ENCODE data around the gene ZNF385B. TPM values are rescaled to one million over a fixed set of nuclear protein-coding genes. Genes with fewer than 3 reads are reported as not detected.
A peak's percentile ranks its signal among the peaks of the same experiment; 100 is the strongest.

The ZNF385B gene
- total and polyA plus RNA-seq, 9 of the 15 experiments (the other 6 are each of a cell fraction or from before 2014, with no cell fraction given): 0.50 TPM; not detected in 8

DNA sequence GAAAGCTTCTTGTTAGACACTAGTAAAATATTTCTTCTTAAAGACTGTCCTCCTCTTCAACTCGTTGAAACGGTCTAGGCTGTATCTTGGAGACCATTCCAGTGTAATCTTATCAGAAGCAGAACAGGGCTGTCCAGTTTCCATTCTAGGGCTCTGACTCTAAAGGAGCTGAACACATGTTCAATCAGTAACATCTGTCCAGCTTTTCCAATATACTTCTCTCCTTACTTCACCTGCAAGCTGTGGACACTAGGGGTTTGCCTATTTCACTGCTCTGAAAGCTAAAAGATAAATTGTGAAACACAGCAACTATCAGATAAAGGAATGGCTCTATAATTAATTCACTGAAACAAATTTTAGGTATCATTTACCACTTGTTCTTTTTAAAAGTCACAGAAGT, 73.8 kb downstream of the ZNF385B start (continued):
- TF ChIP-seq, protein P1, sequence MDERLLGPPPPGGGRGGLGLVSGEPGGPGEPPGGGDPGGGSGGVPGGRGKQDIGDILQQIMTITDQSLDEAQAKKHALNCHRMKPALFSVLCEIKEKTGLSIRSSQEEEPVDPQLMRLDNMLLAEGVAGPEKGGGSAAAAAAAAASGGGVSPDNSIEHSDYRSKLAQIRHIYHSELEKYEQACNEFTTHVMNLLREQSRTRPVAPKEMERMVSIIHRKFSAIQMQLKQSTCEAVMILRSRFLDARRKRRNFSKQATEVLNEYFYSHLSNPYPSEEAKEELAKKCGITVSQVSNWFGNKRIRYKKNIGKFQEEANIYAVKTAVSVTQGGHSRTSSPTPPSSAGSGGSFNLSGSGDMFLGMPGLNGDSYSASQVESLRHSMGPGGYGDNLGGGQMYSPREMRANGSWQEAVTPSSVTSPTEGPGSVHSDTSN (CRISPR knock-in tag; IDR thresholded peaks at IDR 0.05; ENCODE audit: low read depth): no peak
- TF ChIP-seq, protein P1 (tag; conservative IDR thresholded peaks at IDR 0.05; ENCODE audit: low read depth): no peak
- TF ChIP-seq, protein P2, sequence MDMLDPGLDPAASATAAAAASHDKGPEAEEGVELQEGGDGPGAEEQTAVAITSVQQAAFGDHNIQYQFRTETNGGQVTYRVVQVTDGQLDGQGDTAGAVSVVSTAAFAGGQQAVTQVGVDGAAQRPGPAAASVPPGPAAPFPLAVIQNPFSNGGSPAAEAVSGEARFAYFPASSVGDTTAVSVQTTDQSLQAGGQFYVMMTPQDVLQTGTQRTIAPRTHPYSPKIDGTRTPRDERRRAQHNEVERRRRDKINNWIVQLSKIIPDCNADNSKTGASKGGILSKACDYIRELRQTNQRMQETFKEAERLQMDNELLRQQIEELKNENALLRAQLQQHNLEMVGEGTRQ (CRISPR knock-in tag; IDR thresholded peaks at IDR 0.05): no peak
- no peak for TF ChIP-seq YY1 (IDR thresholded peaks at IDR 0.05; ENCODE audit: borderline replicate concordance in 1 of 3, control insufficient read depth in 1 of 3, extremely low read depth in 1 of 3, insufficient read depth in 3 of 3, insufficient read length in 1 of 3, insufficient replicate concordance in 2 of 3, low read depth in 1 of 3, low read length in 2 of 3)
- no peak for TF ChIP-seq ZNF586 (CRISPR knock-in tag; conservative IDR thresholded peaks at IDR 0.05)
- TF ChIP-seq ZBTB1 (CRISPR knock-in tag; IDR thresholded peaks at IDR 0.05; ENCODE audit: borderline replicate concordance, low read depth): no peak
- no peak for TF ChIP-seq ZNF24 (IDR thresholded peaks at IDR 0.05)
- no peak for TF ChIP-seq ZNF57 (CRISPR knock-in tag; IDR thresholded peaks at IDR 0.05)
- no peak for TF ChIP-seq KAT7 (CRISPR knock-in tag; IDR thresholded peaks at IDR 0.05; ENCODE audit: borderline replicate concordance)
- no peak for TF ChIP-seq ZKSCAN3 (CRISPR knock-in tag; IDR thresholded peaks at IDR 0.05)
- peak; percentile 91 for TF ChIP-seq EP300 (IDR thresholded peaks at IDR 0.05; ENCODE audit: low read length)
- TF ChIP-seq, protein P3, sequence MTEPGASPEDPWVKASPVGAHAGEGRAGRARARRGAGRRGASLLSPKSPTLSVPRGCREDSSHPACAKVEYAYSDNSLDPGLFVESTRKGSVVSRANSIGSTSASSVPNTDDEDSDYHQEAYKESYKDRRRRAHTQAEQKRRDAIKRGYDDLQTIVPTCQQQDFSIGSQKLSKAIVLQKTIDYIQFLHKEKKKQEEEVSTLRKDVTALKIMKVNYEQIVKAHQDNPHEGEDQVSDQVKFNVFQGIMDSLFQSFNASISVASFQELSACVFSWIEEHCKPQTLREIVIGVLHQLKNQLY (CRISPR knock-in tag; conservative IDR thresholded peaks at IDR 0.05): no peak
- TF ChIP-seq ZNF408 (CRISPR knock-in tag; IDR thresholded peaks at IDR 0.05; ENCODE audit: low read depth): no peak
- TF ChIP-seq ESRRB (CRISPR knock-in tag; IDR thresholded peaks at IDR 0.05; ENCODE audit: borderline replicate concordance): no peak
- no peak for TF ChIP-seq CBFB (CRISPR knock-in tag; IDR thresholded peaks at IDR 0.05)
- TF ChIP-seq, protein P4, sequence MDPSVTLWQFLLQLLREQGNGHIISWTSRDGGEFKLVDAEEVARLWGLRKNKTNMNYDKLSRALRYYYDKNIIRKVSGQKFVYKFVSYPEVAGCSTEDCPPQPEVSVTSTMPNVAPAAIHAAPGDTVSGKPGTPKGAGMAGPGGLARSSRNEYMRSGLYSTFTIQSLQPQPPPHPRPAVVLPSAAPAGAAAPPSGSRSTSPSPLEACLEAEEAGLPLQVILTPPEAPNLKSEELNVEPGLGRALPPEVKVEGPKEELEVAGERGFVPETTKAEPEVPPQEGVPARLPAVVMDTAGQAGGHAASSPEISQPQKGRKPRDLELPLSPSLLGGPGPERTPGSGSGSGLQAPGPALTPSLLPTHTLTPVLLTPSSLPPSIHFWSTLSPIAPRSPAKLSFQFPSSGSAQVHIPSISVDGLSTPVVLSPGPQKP (CRISPR knock-in tag; IDR thresholded peaks at IDR 0.05): no peak
- TF ChIP-seq RBM25 (IDR thresholded peaks at IDR 0.05; ENCODE audit: low read depth, low read length, severe bottlenecking): no peak
- no peak for TF ChIP-seq GATA2 (CRISPR knock-in tag; IDR thresholded peaks at IDR 0.05)
- no peak for TF ChIP-seq JUNB (CRISPR knock-in tag; conservative IDR thresholded peaks at IDR 0.05)
- TF ChIP-seq BRCA1 (IDR thresholded peaks at IDR 0.05): no peak
- TF ChIP-seq BRCA1 (CRISPR knock-in tag; IDR thresholded peaks at IDR 0.05): no peak
- TF ChIP-seq ZBTB8A (IDR thresholded peaks at IDR 0.05; ENCODE audit: partially characterized antibody): no peak
- TF ChIP-seq, protein P5, sequence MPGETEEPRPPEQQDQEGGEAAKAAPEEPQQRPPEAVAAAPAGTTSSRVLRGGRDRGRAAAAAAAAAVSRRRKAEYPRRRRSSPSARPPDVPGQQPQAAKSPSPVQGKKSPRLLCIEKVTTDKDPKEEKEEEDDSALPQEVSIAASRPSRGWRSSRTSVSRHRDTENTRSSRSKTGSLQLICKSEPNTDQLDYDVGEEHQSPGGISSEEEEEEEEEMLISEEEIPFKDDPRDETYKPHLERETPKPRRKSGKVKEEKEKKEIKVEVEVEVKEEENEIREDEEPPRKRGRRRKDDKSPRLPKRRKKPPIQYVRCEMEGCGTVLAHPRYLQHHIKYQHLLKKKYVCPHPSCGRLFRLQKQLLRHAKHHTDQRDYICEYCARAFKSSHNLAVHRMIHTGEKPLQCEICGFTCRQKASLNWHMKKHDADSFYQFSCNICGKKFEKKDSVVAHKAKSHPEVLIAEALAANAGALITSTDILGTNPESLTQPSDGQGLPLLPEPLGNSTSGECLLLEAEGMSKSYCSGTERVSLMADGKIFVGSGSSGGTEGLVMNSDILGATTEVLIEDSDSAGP (CRISPR knock-in tag; IDR thresholded peaks at IDR 0.05): no peak
